ENCODE data around the gene PDIA4.

Gene PDIA4

GRCh38 chr7:148963583-148964482 is 64.5 kb downstream of the PDIA4 start:
- no peak for DNase-seq

- peak; percentile 70 for DNase-seq
Measured at GRCh38 chr7:148962823-148963582, 65.3 kb downstream of the PDIA4 start.

GRCh38 chr7:148962440-148962822 is 65.9 kb downstream of the PDIA4 start:
- DNase-seq, result no peak

DNA sequence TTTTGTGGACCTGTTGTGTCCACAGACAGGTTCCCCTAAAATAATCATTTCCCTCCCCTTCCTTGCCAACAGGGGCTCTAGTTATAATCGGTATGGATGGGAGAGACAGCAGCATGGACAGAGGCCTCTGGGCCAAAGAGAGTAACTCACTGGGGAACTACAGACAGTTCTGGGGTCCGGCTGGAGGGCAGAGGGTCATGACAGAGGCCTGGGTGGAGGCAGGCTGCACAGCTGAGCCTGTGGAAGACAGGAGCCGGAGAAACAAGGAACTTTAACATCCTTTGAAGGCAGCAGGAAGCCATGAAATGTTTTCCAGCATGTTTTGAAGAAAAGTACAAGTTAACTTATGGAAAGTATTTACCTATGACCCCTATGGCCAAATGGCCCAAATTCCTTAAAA is 68.6 kb downstream of the PDIA4 start:
- no peak for DNase-seq

GRCh38 chr7:148958061-148958460 is 70.2 kb downstream of the PDIA4 start:
- DNase-seq, result no peak

- DNase-seq, result no peak
Measured at GRCh38 chr7:148954766-148955165, 73.5 kb downstream of the PDIA4 start.

DNA sequence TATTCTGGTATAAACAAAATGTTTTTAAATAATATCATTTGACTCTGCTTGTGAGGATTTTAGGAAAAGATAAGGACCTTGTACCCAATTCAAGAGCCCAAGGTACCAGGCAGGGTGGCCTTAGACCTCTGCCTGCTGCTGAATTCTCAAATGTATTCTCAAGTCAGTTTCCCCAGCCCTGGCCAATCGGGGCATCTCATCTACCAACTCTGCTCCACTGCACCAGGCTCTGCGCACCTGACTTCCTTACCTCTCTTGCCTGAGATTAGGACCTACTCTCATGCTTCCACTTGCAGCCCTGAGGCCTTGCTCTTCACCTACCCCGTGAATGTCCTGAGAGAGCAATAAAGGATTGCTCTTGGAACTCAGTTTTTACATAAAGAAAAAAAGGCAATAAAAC is 74.6 kb downstream of the PDIA4 start:
- DNase-seq, result no peak

All from central memory CD4-positive, alpha-beta T cell (primary cell).